ENCODE results near the gene SERPINE2. TPM values are rescaled to one million over a fixed set of nuclear protein-coding genes. Genes with fewer than 3 reads are reported as not detected.

The SERPINE2 gene
- total and polyA plus RNA-seq, 2 donors = 17.6 to 84.7 TPM

GRCh38 chr2:224062481-224063297 lies 23.6 kb upstream of the SERPINE2 start:
- H3K4me3 ChIP-seq (ENCODE audit: low read depth, low read length) = no peak overlapping the region
- no peak for DNase-seq (ENCODE audit: extremely low spot score)
- no peak overlapping the region for H3K27ac ChIP-seq (ENCODE audit: low read depth)
- WGBS = 68% methylated on average over 5 of the region's 5 CpGs
- H3K4me1 ChIP-seq (ENCODE audit: insufficient read depth) = no peaks in the 10 kb centered on the region
- no peaks in the 10 kb centered on the region for H3K36me3 ChIP-seq (ENCODE audit: insufficient read depth)

GRCh38 chr2:224060783-224061482 lies 21.8 kb upstream of the SERPINE2 start:
- 89% methylated on average over 2 of the region's 2 CpGs for WGBS
- no peaks in the 10 kb centered on the region for H3K4me1 ChIP-seq (ENCODE audit: insufficient read depth)
- H3K27ac ChIP-seq (ENCODE audit: low read depth) = no peak overlapping the region
- no peaks in the 10 kb centered on the region for H3K36me3 ChIP-seq (ENCODE audit: insufficient read depth)
- no peak for DNase-seq (ENCODE audit: extremely low spot score)
- no peak overlapping the region for H3K4me3 ChIP-seq (ENCODE audit: low read depth, low read length)

- Histone ChIP-seq H3K4me1 (ENCODE audit: insufficient read depth) (no peaks in the 10 kb centered on the region), H3K4me3 (ENCODE audit: low read depth, low read length) (no peak overlapping the region), H3K27ac (ENCODE audit: low read depth) (no peak overlapping the region), H3K36me3 (ENCODE audit: insufficient read depth) (no peaks in the 10 kb centered on the region)
- WGBS = 95% methylated on average over 1 of the region's 1 CpG
- DNase-seq (ENCODE audit: extremely low spot score) = no peak
Observed at GRCh38 chr2:224059178-224059577, 20.1 kb upstream of the SERPINE2 start.

- Histone ChIP-seq H3K4me1 (ENCODE audit: insufficient read depth) (no peaks in the 10 kb centered on the region), H3K4me3 (ENCODE audit: low read depth, low read length) (no peak overlapping the region), H3K36me3 (ENCODE audit: insufficient read depth) (no peaks in the 10 kb centered on the region), H3K27ac (ENCODE audit: low read depth) (no peak overlapping the region)
- WGBS = 78% methylated on average over 2 of the region's 2 CpGs
- DNase-seq (ENCODE audit: extremely low spot score) = no peak
Observed at GRCh38 chr2:224058048-224058775, 19.1 kb upstream of the SERPINE2 start.

GRCh38 chr2:224056889-224057288 lies 17.8 kb upstream of the SERPINE2 start:
- WGBS = 94% methylated on average over 1 of the region's 1 CpG
- Histone ChIP-seq H3K36me3 (ENCODE audit: insufficient read depth) (no peaks in the 10 kb centered on the region), H3K4me1 (ENCODE audit: insufficient read depth) (no peaks in the 10 kb centered on the region), H3K27ac (ENCODE audit: low read depth) (no peak overlapping the region), H3K4me3 (ENCODE audit: low read depth, low read length) (no peak overlapping the region)
- no peak for DNase-seq (ENCODE audit: extremely low spot score)

- 91% methylated on average over 3 of the region's 3 CpGs for WGBS
Observed at GRCh38 chr2:224055101-224055500, 16.0 kb upstream of the SERPINE2 start.

GRCh38 chr2:224046752-224047151 lies 7.7 kb upstream of the SERPINE2 start:
- WGBS = 87% methylated on average over 3 of the region's 3 CpGs
- no peak overlapping the region for H3K4me3 ChIP-seq (ENCODE audit: low read depth, low read length)
- no peaks in the 10 kb centered on the region for H3K4me1 ChIP-seq (ENCODE audit: insufficient read depth)
- no peaks in the 10 kb centered on the region for H3K36me3 ChIP-seq (ENCODE audit: insufficient read depth)
- H3K27ac ChIP-seq (ENCODE audit: low read depth) = no peak overlapping the region
- no peak for DNase-seq (ENCODE audit: extremely low spot score)

More at GRCh38 chr2:224055101-224055500, 16.0 kb upstream of the SERPINE2 start:
- Histone ChIP-seq H3K36me3 (ENCODE audit: insufficient read depth) (no peaks in the 10 kb centered on the region), H3K27ac (ENCODE audit: low read depth) (no peak overlapping the region), H3K4me3 (ENCODE audit: low read depth, low read length) (no peak overlapping the region), H3K4me1 (ENCODE audit: insufficient read depth) (no peaks in the 10 kb centered on the region)
- no peak for DNase-seq (ENCODE audit: extremely low spot score)

GRCh38 chr2:224042191-224042696 lies 3.2 kb upstream of the SERPINE2 start:
- no peak for DNase-seq (ENCODE audit: extremely low spot score)
- no peak overlapping the region for H3K27ac ChIP-seq (ENCODE audit: low read depth)
- no peak overlapping the region for H3K4me3 ChIP-seq (ENCODE audit: low read depth, low read length)

GRCh38 chr2:224041554-224041953 lies 2.5 kb upstream of the SERPINE2 start:
- Histone ChIP-seq H3K4me1 (ENCODE audit: insufficient read depth) (no peaks in the 10 kb centered on the region), H3K36me3 (ENCODE audit: insufficient read depth) (no peaks in the 10 kb centered on the region), H3K4me3 (ENCODE audit: low read depth, low read length) (no peak overlapping the region), H3K27ac (ENCODE audit: low read depth) (no peak overlapping the region)
- 91% methylated on average over 6 of the region's 6 CpGs for WGBS
- no peak for DNase-seq (ENCODE audit: extremely low spot score)

More at GRCh38 chr2:224042191-224042696, 3.2 kb upstream of the SERPINE2 start:
- WGBS = 29% methylated on average over 6 of the region's 6 CpGs
- Histone ChIP-seq H3K36me3 (ENCODE audit: insufficient read depth) (no peaks in the 10 kb centered on the region), H3K4me1 (ENCODE audit: insufficient read depth) (no peaks in the 10 kb centered on the region)

- Histone ChIP-seq H3K4me3 (ENCODE audit: low read depth, low read length) (no peak overlapping the region), H3K27ac (ENCODE audit: low read depth) (no peak overlapping the region), H3K36me3 (ENCODE audit: insufficient read depth) (no peaks in the 10 kb centered on the region), H3K4me1 (ENCODE audit: insufficient read depth) (no peaks in the 10 kb centered on the region)
- 92% methylated on average over 3 of the region's 3 CpGs for WGBS
- no peak for DNase-seq (ENCODE audit: extremely low spot score)
Observed at GRCh38 chr2:224040753-224041152, 1.7 kb upstream of the SERPINE2 start.

GRCh38 chr2:224039770-224040440 lies 819 bp upstream of the SERPINE2 start:
- Histone ChIP-seq H3K36me3 (ENCODE audit: insufficient read depth) (no peaks in the 10 kb centered on the region), H3K4me3 (ENCODE audit: low read depth, low read length) (no peak overlapping the region), H3K4me1 (ENCODE audit: insufficient read depth) (no peaks in the 10 kb centered on the region), H3K27ac (ENCODE audit: low read depth) (no peak overlapping the region)
- DNase-seq (ENCODE audit: extremely low spot score) = no peak
- 22% methylated on average over 21 of the region's 21 CpGs for WGBS

- H3K27ac ChIP-seq (ENCODE audit: low read depth) = no peak overlapping the region
- H3K36me3 ChIP-seq (ENCODE audit: insufficient read depth) = no peaks in the 10 kb centered on the region
- WGBS = under 1% methylated on average over 35 of the region's 35 CpGs
- DNase-seq (ENCODE audit: extremely low spot score) = no peak
- H3K4me1 ChIP-seq (ENCODE audit: insufficient read depth) = no peaks in the 10 kb centered on the region
- H3K4me3 ChIP-seq (ENCODE audit: low read depth, low read length) = peak overlapping the region; percentile 62
Observed at GRCh38 chr2:224038830-224039079, 331 bp downstream of the SERPINE2 start.

GRCh38 chr2:224038049-224038829 lies 847 bp downstream of the SERPINE2 start:
- WGBS = 3% methylated on average over 36 of the region's 36 CpGs
- no peak overlapping the region for H3K27ac ChIP-seq (ENCODE audit: low read depth)
- no peaks in the 10 kb centered on the region for H3K4me1 ChIP-seq (ENCODE audit: insufficient read depth)
- H3K36me3 ChIP-seq (ENCODE audit: insufficient read depth) = no peaks in the 10 kb centered on the region
- peak overlapping the region; percentile 62 for H3K4me3 ChIP-seq (ENCODE audit: low read depth, low read length)
- no peak for DNase-seq (ENCODE audit: extremely low spot score)
